Thyroid gland (tissue), 4 donors: ENCODE data around the gene FAM180B.

ENCODE experiments used
- CTCF ChIP-seq, 6 experiments: fragments of 200-600 bp in 3 of 6; fragments of 450-650 bp in 3 of 6; sonication (generic) in 3 of 6; IDR thresholded peaks; one replicate each; pipeline ENCODE4 v1.5.1; 2016 to 2019; ENCODE audit warnings: antibody characterized with exemption in 6 of 6, mild to moderate bottlenecking in 2 of 6, inconsistent platforms in 1 of 6, moderate library complexity in 1 of 6
- POLR2A ChIP-seq, 2 donors: fragments of 450-650 bp; IDR thresholded peaks; one replicate each; pipeline ENCODE4 v1.6.1; 2017; ENCODE audit warnings: antibody characterized with exemption in 2 of 2, mild to moderate bottlenecking in 2 of 2, moderate library complexity in 1 of 2

GRCh38 chr11:47570651-47571356, 15.7 kb upstream of the FAM180B start:
- TF ChIP-seq CTCF (IDR thresholded peaks at IDR 0.05) (no peak), POLR2A (IDR thresholded peaks at IDR 0.05) (no peak)
